ENCODE measurements around the gene BRD8. TPM values are rescaled to one million over a fixed set of nuclear protein-coding genes. Genes with fewer than 3 reads are reported as not detected.

BRD8 gene
- total and polyA plus RNA-seq, 7 experiments from 2014 or later: 24.7 to 81.9 (median 34.7) TPM

GRCh38 chr5:138110266-138110963, 68.0 kb downstream of the BRD8 start:
- CTCF ChIA-PET: interaction anchor here (0.6 to 1.1 kb wide), 2 partner anchors 21 to 1938 kb away, joined by 3 to 5 read pairs; no protein-coding TSS in a partner anchor
- no peak overlapping the region for H3K27ac Mint-ChIP-seq

DNA sequence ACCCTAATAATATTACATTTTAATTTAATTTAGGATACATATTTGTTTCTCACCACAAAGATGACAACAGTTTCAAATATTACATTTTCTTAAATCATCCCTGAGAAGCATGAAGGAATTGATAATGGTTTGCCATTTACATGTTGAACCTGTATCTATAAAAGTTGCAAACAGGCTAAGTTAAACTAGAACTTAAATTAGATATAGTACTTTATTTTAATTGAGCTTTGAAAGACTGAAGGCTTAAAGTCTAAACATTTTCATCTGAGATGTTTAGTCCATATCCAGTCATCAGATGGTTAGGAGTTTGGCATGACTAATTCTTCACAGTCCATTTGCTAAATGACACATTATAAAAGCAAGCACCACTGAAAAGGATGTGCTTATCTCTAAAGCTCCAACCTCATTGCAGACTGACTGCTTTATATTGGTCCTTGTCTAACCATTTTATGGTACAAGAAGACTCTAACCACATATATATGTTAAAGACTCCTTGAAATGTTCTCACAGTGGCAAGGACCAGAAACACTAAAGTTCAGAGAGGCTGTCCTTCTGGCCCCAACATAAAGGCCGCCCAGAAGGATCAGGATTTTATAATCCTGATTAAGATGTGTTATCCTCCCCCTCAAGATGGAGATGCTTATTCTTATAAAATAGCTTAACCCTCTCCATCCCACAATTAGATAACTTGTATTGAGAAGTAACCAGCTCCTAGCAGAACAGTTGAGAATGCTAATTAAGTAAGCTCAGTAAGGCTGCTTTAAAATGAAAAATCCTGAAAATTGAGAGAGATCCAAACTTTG, 68.8 kb downstream of the BRD8 start:
- H3K27me3 ChIP-seq (ENCODE audit: control insufficient read depth in 2 of 2, insufficient read depth in 2 of 2, low read length in 2 of 2): no peaks in the 10 kb centered on the region
- no peak overlapping the region for H3K4me3 ChIP-seq (ENCODE audit: low read length)
- ChIA-PET CTCF (interaction anchor here (0.6 to 1.1 kb wide), 2 partner anchors 22 to 32 kb away, joined by 3 to 5 read pairs; no protein-coding TSS in a partner anchor), POLR2A (interaction anchor here (0.6 kb wide), 1 partner anchor 116 kb away, joined by 3 read pairs; no protein-coding TSS in a partner anchor)
- DNase-seq (no peak), ATAC-seq (no peak)
- Mint-ChIP-seq H3K27me3 (peaks cover 0 to 24% (median 0%) of the 10 kb centered on the region in 5 donors), H3K4me1 (peaks cover 0 to 6% (median 5%) of the 10 kb centered on the region in 7 donors), H3K4me3 (no peak overlapping the region), H3K36me3 (no peaks in the 10 kb centered on the region), H3K9me3 (no peaks in the 10 kb centered on the region), H3K27ac (no peak overlapping the region)
- no peaks in the 10 kb centered on the region for H3K4me1 ChIP-seq (ENCODE audit: control insufficient read depth in 2 of 2, insufficient read depth in 2 of 2, low read length in 2 of 2)
- intact Hi-C loops (cut with micrococcal nuclease): no loop called here
- no peaks in the 10 kb centered on the region for H3K36me3 ChIP-seq (ENCODE audit: control insufficient read depth in 2 of 3, insufficient read depth in 3 of 3, low read length in 3 of 3)
- H3K27ac ChIP-seq (ENCODE audit: low read depth, low read length): no peak overlapping the region
- H3K9me3 ChIP-seq (ENCODE audit: control insufficient read depth in 2 of 3, low read length in 3 of 3): no peaks in the 10 kb centered on the region

More at GRCh38 chr5:138110266-138110963, 68.0 kb downstream of the BRD8 start:
- no peaks in the 10 kb centered on the region for H3K36me3 ChIP-seq (ENCODE audit: control insufficient read depth in 2 of 3, insufficient read depth in 3 of 3, low read length in 3 of 3)
- no peaks in the 10 kb centered on the region for H3K4me1 ChIP-seq (ENCODE audit: control insufficient read depth in 2 of 2, insufficient read depth in 2 of 2, low read length in 2 of 2)
- DNase-seq (no peak), ATAC-seq (no peak)
- no peaks in the 10 kb centered on the region for H3K9me3 ChIP-seq (ENCODE audit: control insufficient read depth in 2 of 3, low read length in 3 of 3)
- no peaks in the 10 kb centered on the region for H3K9me3 Mint-ChIP-seq
- H3K27me3 Mint-ChIP-seq: peaks cover 0 to 24% (median 0%) of the 10 kb centered on the region in 5 donors
- H3K27ac ChIP-seq (ENCODE audit: low read depth, low read length): no peak overlapping the region
- H3K4me3 ChIP-seq (ENCODE audit: low read length): no peak overlapping the region
- POLR2A ChIA-PET: no interaction called here
- no peak overlapping the region for H3K4me3 Mint-ChIP-seq
- H3K27me3 ChIP-seq (ENCODE audit: control insufficient read depth in 2 of 2, insufficient read depth in 2 of 2, low read length in 2 of 2): no peaks in the 10 kb centered on the region
- H3K36me3 Mint-ChIP-seq: no peaks in the 10 kb centered on the region
- peaks cover 0 to 6% (median 5%) of the 10 kb centered on the region in 7 donors for H3K4me1 Mint-ChIP-seq
- intact Hi-C loops (cut with micrococcal nuclease): no loop called here

DNA sequence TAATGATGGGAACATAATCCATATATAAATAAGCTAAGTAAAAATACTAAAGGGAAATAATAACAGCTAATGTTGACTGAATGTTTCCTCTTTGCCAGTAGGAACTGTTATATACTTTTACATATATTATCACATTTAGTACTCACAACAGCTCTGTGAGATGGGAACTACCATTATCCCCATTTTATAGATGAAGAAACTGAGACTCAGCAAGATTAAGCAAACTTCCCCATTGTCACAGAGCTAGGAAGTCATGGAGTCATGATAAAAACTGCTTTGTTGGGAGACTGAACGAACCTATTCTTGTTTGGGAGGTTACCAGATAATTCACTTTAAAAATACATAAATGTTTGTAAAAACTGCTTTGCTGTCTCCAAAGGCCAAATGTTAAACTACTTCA, 71.2 kb downstream of the BRD8 start:
- H3K4me3 ChIP-seq (ENCODE audit: low read length): no peak overlapping the region
- H3K27me3 Mint-ChIP-seq: peaks cover 0 to 24% (median 0%) of the 10 kb centered on the region in 5 donors
- H3K27ac Mint-ChIP-seq: no peak overlapping the region
- ATAC-seq (no peak), DNase-seq (no peak)
- H3K4me3 Mint-ChIP-seq: no peak overlapping the region
- no peaks in the 10 kb centered on the region for H3K36me3 ChIP-seq (ENCODE audit: control insufficient read depth in 2 of 3, insufficient read depth in 3 of 3, low read length in 3 of 3)
- no peaks in the 10 kb centered on the region for H3K4me1 ChIP-seq (ENCODE audit: control insufficient read depth in 2 of 2, insufficient read depth in 2 of 2, low read length in 2 of 2)
- no peaks in the 10 kb centered on the region for H3K9me3 Mint-ChIP-seq
- H3K9me3 ChIP-seq (ENCODE audit: control insufficient read depth in 2 of 3, low read length in 3 of 3): no peaks in the 10 kb centered on the region
- no peaks in the 10 kb centered on the region for H3K27me3 ChIP-seq (ENCODE audit: control insufficient read depth in 2 of 2, insufficient read depth in 2 of 2, low read length in 2 of 2)
- H3K4me1 Mint-ChIP-seq: peaks cover 0 to 6% (median 5%) of the 10 kb centered on the region in 7 donors
- POLR2A ChIA-PET: interaction anchor here (0.6 kb wide), 1 partner anchor 341 kb away, joined by 4 read pairs; no protein-coding TSS in a partner anchor
- CTCF ChIA-PET: interaction anchor here (0.6 kb wide), 1 partner anchor 11 kb away, joined by 3 read pairs; no protein-coding TSS in a partner anchor
- no peaks in the 10 kb centered on the region for H3K36me3 Mint-ChIP-seq
- H3K27ac ChIP-seq (ENCODE audit: low read depth, low read length): no peak overlapping the region
- intact Hi-C loops (cut with micrococcal nuclease): no loop called here

DNA sequence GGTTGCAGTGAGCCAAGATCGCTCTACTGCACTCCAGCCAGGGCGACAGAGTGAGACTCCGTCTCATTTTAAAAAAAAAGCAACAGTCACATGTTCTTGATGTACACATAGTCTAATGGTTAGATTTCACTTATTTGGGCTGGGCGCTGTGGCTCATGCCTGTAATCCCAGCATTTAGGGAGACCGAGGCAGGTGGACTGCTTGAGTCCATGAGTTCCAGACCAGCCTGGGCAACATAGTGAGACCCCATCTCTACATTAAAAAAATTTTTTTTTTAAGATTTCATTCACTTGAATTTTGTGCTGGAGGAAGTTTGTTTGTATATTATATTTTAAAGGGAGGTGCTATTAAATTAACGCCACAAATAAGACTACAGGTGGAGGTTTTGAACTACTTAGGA, 72.7 kb downstream of the BRD8 start:
- peaks cover 0 to 1% (median 0%) of the 10 kb centered on the region in 5 donors for H3K36me3 Mint-ChIP-seq
- no peaks in the 10 kb centered on the region for H3K4me1 ChIP-seq (ENCODE audit: control insufficient read depth in 2 of 2, insufficient read depth in 2 of 2, low read length in 2 of 2)
- H3K4me3 Mint-ChIP-seq: no peak overlapping the region
- ATAC-seq (no peak), DNase-seq (no peak)
- H3K4me3 ChIP-seq (ENCODE audit: low read length): no peak overlapping the region
- H3K36me3 ChIP-seq (ENCODE audit: control insufficient read depth in 2 of 3, insufficient read depth in 3 of 3, low read length in 3 of 3): no peaks in the 10 kb centered on the region
- H3K27me3 ChIP-seq (ENCODE audit: control insufficient read depth in 2 of 2, insufficient read depth in 2 of 2, low read length in 2 of 2): no peaks in the 10 kb centered on the region
- no peak overlapping the region for H3K27ac Mint-ChIP-seq
- intact Hi-C loops (cut with micrococcal nuclease): no loop called here
- no peaks in the 10 kb centered on the region for H3K9me3 Mint-ChIP-seq
- POLR2A ChIA-PET: no interaction called here
- peaks cover 0 to 17% (median 4%) of the 10 kb centered on the region in 5 donors for H3K27me3 Mint-ChIP-seq
- CTCF ChIA-PET: no interaction called here
- H3K9me3 ChIP-seq (ENCODE audit: control insufficient read depth in 2 of 3, low read length in 3 of 3): no peaks in the 10 kb centered on the region
- no peak overlapping the region for H3K27ac ChIP-seq (ENCODE audit: low read depth, low read length)
- H3K4me1 Mint-ChIP-seq: peaks cover 0 to 6% (median 5%) of the 10 kb centered on the region in 7 donors

DNA sequence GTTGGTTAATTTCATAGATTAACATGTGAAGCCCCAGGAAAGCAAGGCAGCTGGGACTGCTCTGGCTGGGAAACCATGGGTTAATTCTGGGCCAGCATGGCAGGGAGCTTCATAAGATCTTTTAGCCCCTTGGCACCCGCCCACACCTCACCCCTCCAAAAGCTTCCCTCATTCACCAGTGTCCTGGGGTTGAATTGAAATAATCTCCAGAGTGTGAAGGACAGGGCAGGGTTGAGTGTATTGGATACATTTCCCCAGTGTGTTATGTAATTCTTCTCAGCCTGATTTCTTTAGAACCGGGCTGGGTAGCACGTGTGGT, 75.2 kb downstream of the BRD8 start:
- no peaks in the 10 kb centered on the region for H3K9me3 Mint-ChIP-seq
- no peak overlapping the region for H3K4me3 Mint-ChIP-seq
- H3K27ac ChIP-seq (ENCODE audit: low read depth, low read length): no peak overlapping the region
- no peak overlapping the region for H3K4me3 ChIP-seq (ENCODE audit: low read length)
- H3K9me3 ChIP-seq (ENCODE audit: control insufficient read depth in 2 of 3, low read length in 3 of 3): no peaks in the 10 kb centered on the region
- H3K4me1 Mint-ChIP-seq: peaks cover 0 to 3% (median 0%) of the 10 kb centered on the region in 7 donors
- POLR2A ChIA-PET: no interaction called here
- H3K36me3 Mint-ChIP-seq: peaks cover 0 to 8% (median 0%) of the 10 kb centered on the region in 5 donors
- no peaks in the 10 kb centered on the region for H3K36me3 ChIP-seq (ENCODE audit: control insufficient read depth in 2 of 3, insufficient read depth in 3 of 3, low read length in 3 of 3)
- CTCF ChIA-PET: interaction anchor here (0.5 to 1.3 kb wide), 2 partner anchors 22 to 416 kb away, joined by 3 to 6 read pairs; no protein-coding TSS in a partner anchor
- H3K27me3 Mint-ChIP-seq: peaks cover 0 to 10% (median 7%) of the 10 kb centered on the region in 5 donors
- H3K27me3 ChIP-seq (ENCODE audit: control insufficient read depth in 2 of 2, insufficient read depth in 2 of 2, low read length in 2 of 2): no peaks in the 10 kb centered on the region
- H3K4me1 ChIP-seq (ENCODE audit: control insufficient read depth in 2 of 2, insufficient read depth in 2 of 2, low read length in 2 of 2): no peaks in the 10 kb centered on the region
- no peak overlapping the region for H3K27ac Mint-ChIP-seq
- DNase-seq (no peak), ATAC-seq (no peak)
- intact Hi-C loops (cut with micrococcal nuclease): no loop called here

GRCh38 chr5:138102454-138103318, 75.7 kb downstream of the BRD8 start:
- H3K4me1 ChIP-seq (ENCODE audit: control insufficient read depth in 2 of 2, insufficient read depth in 2 of 2, low read length in 2 of 2): no peaks in the 10 kb centered on the region
- no peaks in the 10 kb centered on the region for H3K9me3 Mint-ChIP-seq
- DNase-seq: no peak
- ATAC-seq: peak; percentile 44
- peaks cover 0 to 3% (median 0%) of the 10 kb centered on the region in 7 donors for H3K4me1 Mint-ChIP-seq
- peaks cover 0 to 8% (median 0%) of the 10 kb centered on the region in 5 donors for H3K36me3 Mint-ChIP-seq
- no peak overlapping the region for H3K4me3 Mint-ChIP-seq
- POLR2A ChIA-PET: no interaction called here
- H3K36me3 ChIP-seq (ENCODE audit: control insufficient read depth in 2 of 3, insufficient read depth in 3 of 3, low read length in 3 of 3): no peaks in the 10 kb centered on the region
- H3K27ac ChIP-seq (ENCODE audit: low read depth, low read length): no peak overlapping the region
- CTCF ChIA-PET: interaction anchor here (1.3 kb wide), 1 partner anchor 21 kb away, joined by 3 read pairs; no protein-coding TSS in a partner anchor
- H3K27me3 ChIP-seq (ENCODE audit: control insufficient read depth in 2 of 2, insufficient read depth in 2 of 2, low read length in 2 of 2): no peaks in the 10 kb centered on the region
- intact Hi-C loops (cut with micrococcal nuclease): no loop called here
- no peak overlapping the region for H3K4me3 ChIP-seq (ENCODE audit: low read length)
- peaks cover 0 to 10% (median 6%) of the 10 kb centered on the region in 5 donors for H3K27me3 Mint-ChIP-seq
- H3K9me3 ChIP-seq (ENCODE audit: control insufficient read depth in 2 of 3, low read length in 3 of 3): no peaks in the 10 kb centered on the region
- H3K27ac Mint-ChIP-seq: peak overlapping the region in 1 of 9 donors; percentile 27
